NB4 (cell line): Measurements from ENCODE around the gene YLPM1.

Experiments used
- DNase-seq: peaks from one replicate; pipeline ENCODE4 v3.0.0; 2010; ENCODE audit warnings: low read depth
- H3K4me3 ChIP-seq: one replicate; pipeline ENCODE4 v1.5.1; 2011; ENCODE audit warnings: mild to moderate bottlenecking, low read depth, low read length, moderate library complexity
- MYC ChIP-seq: IDR thresholded peaks from 2 replicates; pipeline ENCODE4 v1.6.1; 2011; ENCODE audit warnings: low read depth, low read length
- POLR2A ChIP-seq: IDR thresholded peaks from 2 replicates; pipeline ENCODE4 v1.6.1; 2011; ENCODE audit warnings: mild to moderate bottlenecking; ENCODE audit not compliant: insufficient read length; ENCODE audit errors: extremely low read depth
- TF ChIP-seq, protein P1 (sequence below): IDR thresholded peaks from 2 replicates; pipeline ENCODE4 v1.6.1; 2011; ENCODE audit warnings: low read depth, low read length
- TF ChIP-seq, protein P2 (sequence below): IDR thresholded peaks from one replicate; pipeline ENCODE4 v1.5.1; 2012; ENCODE audit warnings: low read depth, low read length

YLPM1 gene

DNA sequence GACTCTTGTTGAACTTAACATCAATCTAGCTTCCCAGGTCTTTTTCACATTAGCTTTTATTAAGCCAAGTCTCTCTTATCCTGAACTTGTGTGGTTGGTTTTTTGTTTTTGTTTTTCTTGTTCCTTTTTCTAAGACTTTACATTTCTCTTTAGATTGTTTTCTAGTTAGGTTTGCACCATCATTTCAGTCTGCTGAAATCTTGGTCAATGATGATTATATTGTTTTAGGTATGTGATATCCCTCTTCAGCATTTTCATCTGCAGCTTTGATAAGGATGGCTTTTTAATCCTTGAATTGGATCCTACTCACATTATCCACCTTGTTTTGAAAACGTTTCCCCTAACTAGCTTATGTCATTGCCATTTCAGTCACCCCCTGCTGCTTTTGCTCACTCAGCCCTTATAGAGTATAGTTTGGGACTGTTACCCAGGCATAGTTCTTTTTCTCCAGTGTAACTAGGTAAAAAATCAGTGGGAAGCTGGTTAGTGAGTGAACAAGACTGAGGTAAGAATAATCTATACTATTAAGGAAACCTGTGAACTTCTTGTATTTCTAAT, 22.0 kb downstream of the YLPM1 start:
- TF ChIP-seq MYC (no peak), POLR2A (no peak)
- TF ChIP-seq, protein P1, sequence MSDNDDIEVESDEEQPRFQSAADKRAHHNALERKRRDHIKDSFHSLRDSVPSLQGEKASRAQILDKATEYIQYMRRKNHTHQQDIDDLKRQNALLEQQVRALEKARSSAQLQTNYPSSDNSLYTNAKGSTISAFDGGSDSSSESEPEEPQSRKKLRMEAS: no peak
- TF ChIP-seq, protein P2, sequence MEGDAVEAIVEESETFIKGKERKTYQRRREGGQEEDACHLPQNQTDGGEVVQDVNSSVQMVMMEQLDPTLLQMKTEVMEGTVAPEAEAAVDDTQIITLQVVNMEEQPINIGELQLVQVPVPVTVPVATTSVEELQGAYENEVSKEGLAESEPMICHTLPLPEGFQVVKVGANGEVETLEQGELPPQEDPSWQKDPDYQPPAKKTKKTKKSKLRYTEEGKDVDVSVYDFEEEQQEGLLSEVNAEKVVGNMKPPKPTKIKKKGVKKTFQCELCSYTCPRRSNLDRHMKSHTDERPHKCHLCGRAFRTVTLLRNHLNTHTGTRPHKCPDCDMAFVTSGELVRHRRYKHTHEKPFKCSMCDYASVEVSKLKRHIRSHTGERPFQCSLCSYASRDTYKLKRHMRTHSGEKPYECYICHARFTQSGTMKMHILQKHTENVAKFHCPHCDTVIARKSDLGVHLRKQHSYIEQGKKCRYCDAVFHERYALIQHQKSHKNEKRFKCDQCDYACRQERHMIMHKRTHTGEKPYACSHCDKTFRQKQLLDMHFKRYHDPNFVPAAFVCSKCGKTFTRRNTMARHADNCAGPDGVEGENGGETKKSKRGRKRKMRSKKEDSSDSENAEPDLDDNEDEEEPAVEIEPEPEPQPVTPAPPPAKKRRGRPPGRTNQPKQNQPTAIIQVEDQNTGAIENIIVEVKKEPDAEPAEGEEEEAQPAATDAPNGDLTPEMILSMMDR: no peak
- H3K4me3 ChIP-seq: no peak overlapping the region

DNA sequence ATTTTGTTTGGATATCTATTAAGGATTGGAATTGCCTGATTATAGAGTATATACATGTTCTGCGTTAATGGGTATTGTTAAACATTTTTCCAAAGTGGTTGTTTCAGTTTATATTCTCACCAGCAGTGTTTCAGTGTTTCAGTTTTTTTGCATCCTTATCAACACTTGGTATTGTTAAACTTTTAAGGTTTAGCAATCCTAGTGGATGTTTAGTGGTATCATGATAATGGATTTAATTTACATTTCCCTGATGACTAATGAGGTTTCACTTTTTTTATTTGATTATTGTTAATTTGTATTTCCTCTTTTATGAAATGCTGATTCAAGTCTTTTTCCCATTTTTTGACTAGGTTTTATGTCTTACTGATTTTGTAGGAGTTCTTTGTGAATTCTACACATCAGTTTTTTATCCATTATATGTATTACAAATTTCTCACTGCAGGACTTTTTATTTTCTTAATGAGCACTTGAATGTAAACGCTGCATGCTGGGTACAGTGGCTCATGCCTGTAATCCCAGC, 23.7 kb downstream of the YLPM1 start:
- no peak for DNase-seq
- H3K4me3 ChIP-seq: no peak overlapping the region
- TF ChIP-seq, protein P2: no peak
- no peak for TF ChIP-seq MYC
- no peak for TF ChIP-seq POLR2A
- TF ChIP-seq, protein P1: no peak

More for the DNA sequence above, 22.0 kb downstream of the YLPM1 start:
- no peak for DNase-seq

GRCh38 chr14:74792249-74793039, 29.3 kb downstream of the YLPM1 start:
- H3K4me3 ChIP-seq: no peak overlapping the region
- no peak for DNase-seq
- TF ChIP-seq MYC: no peak
- TF ChIP-seq, protein P1: no peak
- TF ChIP-seq POLR2A: no peak
- TF ChIP-seq, protein P2: no peak

DNA sequence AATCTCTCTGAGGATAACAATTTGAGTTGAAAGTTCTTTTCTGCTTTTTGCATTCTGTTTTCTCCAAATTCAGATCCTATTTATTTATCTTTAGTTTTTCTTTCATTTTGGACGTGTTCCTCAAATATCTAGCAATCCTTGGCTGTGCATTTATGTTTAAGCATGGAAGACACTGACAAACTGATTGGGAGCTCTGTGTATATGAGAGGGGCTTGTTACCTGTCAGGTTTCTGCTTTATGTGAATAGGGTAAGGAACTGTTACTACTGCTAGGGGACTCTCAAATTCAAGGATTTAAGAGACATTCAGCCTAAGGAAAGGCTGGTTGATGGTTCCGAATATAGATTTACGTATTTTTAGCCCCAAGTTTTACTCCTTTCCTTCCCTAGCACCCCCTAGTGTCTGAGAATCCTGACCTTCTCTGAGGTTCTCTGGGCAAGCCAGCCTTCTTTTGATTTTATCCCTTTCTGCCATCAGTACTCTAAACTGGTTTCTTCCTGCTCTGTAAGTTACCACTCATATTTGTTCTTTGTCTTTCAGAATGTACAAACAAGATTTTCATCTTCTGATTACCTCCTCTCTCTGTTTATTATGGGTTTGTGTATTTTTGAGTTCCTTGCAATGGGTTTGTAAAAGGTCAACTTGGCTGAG, 30.5 kb downstream of the YLPM1 start:
- H3K4me3 ChIP-seq: no peak overlapping the region
- peak; percentile 8 for DNase-seq
- TF ChIP-seq POLR2A (no peak), MYC (no peak)
- TF ChIP-seq, protein P1: no peak
- TF ChIP-seq, protein P2: peak; percentile 20

DNA sequence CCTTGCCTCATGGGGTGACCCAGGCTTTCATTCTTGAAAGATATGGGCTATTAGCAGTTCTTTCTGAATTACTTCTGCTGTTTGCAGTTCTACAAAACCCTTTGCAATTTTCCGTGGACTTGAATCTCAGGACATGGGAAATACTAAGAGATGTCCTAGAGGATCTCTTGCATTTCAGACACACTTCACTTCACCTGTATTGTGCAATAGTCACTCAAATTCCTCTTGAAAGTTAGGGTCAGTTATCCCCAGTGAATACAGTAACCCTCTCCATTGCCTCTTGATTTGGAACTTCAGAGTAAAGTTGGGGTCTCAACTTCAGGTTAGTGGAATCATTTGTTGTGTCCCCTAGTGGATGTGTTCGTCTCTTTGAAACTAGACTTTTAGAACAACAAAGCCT, 31.8 kb downstream of the YLPM1 start:
- no peak for DNase-seq
- H3K4me3 ChIP-seq: no peak overlapping the region
- TF ChIP-seq, protein P2: no peak
- no peak for TF ChIP-seq MYC
- TF ChIP-seq POLR2A: no peak
- TF ChIP-seq, protein P1: no peak
